DMS 273 (cell line): Measurements from ENCODE around the gene PSME3IP1.

ENCODE experiments used
- DNase-seq: peaks from one replicate; lab custom pipeline; 2025; ENCODE audit not compliant: unreplicated experiment; lab: John Stamatoyannopoulos, UW

Gene PSME3IP1

GRCh38 chr16:57146040-57146647 is 39.7 kb downstream of the PSME3IP1 start:
- no peak for DNase-seq

GRCh38 chr16:57145046-57146021 is 40.5 kb downstream of the PSME3IP1 start:
- DNase-seq, result no peak

- no peak for DNase-seq
Measured at GRCh38 chr16:57144027-57144426, 41.8 kb downstream of the PSME3IP1 start.

DNA sequence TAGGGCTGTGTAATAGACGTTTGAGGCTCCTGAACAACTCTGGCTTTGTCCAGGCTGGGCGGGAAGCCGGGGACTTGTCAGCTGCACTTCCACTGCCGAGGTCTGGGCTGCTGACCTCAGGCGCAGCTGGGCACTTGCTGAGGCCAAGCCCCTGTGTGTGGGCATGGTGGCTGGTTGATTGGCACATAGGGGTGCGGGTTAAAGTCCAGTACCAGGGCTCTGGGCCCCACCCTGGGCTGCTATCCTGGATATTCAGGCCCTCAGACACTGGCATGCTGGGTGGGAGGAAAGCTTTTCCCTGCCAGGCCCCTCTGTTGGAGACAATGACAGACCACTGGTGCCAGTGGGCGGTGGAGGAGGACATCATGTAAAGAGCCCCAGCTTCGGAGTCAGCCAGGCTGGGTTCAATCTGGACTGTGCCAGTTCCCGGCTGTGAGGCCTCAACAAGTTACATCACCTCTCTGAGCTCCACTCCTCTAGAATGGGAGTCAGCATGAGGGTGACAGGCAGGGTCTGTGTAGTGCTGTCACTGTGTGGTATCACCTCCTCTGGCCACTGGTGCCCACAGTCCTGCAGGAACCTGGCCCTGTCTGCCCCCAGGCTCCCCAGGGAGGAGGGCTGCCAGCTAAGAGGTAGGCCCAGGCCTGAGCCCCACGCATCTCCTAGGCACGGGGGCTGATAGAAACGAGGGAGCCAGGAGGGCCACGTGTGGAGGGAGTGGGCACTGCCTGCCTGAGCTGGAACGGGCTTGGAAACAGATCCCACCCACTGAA is 42.5 kb downstream of the PSME3IP1 start:
- DNase-seq, result no peak

DNA sequence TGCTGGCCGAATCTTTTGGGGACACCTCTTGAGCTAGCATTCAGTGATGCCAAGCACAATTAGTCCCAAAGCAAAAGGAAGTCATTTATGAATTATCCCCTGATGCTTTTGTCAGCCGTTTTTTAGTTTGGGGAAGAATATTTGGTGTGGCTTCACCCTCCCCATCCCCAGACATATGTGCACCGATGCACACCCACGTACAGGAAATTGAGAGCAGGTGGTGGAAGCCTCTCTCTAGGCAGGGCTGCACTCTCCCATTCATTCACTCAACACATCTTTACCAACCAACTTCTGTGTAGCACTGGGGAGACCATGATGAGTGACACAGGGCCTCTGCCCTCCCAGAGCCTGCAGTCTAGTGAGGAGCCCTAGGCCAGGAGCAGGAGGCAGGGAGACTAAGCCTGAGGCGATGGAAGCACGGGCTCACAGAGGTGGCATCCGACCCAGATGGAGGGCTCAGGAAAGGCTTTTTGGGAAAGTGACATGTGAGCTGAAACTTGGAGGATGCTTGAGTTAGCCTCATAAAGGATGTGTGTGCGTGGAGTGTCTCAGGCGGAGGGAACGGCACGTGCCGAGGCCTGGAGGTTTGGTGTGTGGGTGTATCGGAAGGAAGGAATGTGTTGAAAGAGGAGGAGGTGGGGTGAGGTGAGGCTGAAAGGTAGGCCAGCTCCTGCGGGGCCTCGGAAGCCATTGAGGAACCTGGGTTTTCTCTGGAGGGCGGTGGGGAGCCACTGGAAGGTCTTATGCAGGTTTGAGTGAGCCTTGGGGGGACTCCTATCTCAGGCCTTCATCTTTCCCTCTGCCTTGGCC is 43.8 kb downstream of the PSME3IP1 start:
- DNase-seq, result peak; percentile 32

- DNase-seq, result no peak
Measured at GRCh38 chr16:57140931-57141668, 44.7 kb downstream of the PSME3IP1 start.

DNA sequence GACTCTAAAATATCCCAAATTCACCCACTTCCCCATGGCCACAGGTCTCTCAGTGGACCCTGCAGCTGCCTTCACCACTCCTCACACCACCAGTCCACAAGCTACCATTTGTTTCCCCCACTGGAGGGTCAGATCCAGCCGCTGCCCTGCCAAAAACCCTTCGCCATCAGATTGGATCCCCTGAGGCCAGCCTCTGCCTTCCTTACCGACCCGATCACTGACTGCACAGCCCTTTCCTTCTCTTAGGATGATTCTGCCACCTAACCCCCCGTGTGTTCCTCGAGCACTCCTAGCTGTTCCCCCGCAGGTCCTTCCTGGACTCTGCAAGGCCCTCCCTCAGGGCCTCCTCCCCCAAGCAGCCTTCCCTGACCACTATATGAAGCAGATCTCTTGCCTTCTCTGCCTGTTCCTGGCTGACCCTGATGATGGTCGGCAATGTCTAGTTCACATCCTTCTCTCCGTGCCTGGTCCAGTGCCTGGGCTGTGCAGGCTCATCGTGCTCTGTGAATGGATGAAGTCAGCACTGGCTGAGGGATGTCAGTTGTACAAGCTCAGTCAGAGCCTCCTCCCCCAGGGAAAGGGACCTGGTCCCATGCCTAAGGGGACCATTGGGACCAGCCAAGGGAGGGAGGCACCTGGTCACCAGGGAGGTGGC is 47.4 kb downstream of the PSME3IP1 start:
- no peak for DNase-seq

- DNase-seq, result no peak
Measured at GRCh38 chr16:57137566-57138273, 48.1 kb downstream of the PSME3IP1 start.

DNA sequence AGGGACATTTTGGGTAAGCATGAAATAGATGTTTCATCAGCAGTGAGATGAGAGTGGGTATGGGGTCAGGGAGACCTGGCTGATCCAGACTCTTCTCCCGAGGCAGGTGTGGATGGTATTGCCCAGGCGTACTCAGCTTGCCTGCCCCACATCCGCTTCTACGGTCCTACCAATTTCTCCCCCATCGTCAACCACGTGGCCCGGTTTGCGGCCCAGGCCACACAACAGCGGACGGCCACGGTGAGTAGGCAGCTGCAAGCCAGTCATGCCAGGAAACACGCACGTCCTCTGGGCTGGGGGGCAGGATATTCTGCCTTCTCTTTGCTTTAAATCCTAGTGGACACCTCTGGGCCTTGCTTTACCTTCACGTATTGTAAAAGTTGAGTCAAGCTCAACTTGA is 48.8 kb downstream of the PSME3IP1 start:
- no peak for DNase-seq

- no peak for DNase-seq
Measured at GRCh38 chr16:57134982-57135381, 50.9 kb downstream of the PSME3IP1 start.

- DNase-seq, result no peak
Measured at GRCh38 chr16:57133886-57134285, 52.0 kb downstream of the PSME3IP1 start.

- DNase-seq, result no peak
Measured at GRCh38 chr16:57133031-57133430, 52.8 kb downstream of the PSME3IP1 start.

- no peak for DNase-seq
Measured at GRCh38 chr16:57132470-57132869, 53.4 kb downstream of the PSME3IP1 start.

- DNase-seq, result no peak
Measured at GRCh38 chr16:57131351-57131970, 54.4 kb downstream of the PSME3IP1 start.

- no peak for DNase-seq
Measured at GRCh38 chr16:57130950-57131321, 54.9 kb downstream of the PSME3IP1 start.

GRCh38 chr16:57128771-57129389 is 57.0 kb downstream of the PSME3IP1 start:
- no peak for DNase-seq

DNA sequence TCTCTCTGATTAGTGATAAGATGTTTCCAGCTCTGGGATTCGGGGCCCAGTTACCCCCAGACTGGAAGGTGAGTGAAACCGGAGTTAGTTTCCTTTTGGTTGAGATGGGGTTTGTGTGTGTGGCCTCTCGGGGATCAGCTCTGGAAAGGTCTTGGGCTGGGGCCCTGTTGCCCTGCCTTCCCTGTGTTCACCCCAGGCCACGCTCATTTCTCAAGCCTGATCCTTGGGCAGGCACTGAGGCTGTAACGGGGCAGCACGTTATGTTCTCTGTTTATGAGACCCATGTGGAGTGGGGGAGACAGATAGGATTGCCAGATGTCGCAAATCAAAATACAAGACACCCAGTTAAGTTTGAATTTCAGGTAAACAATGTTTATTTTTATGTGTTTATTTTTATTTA is 58.0 kb downstream of the PSME3IP1 start:
- no peak for DNase-seq
